GM19025 (cell line): ENCODE results near the gene RNF220.

Experiments used
- ATAC-seq: cut with Tn5 transposase; IDR thresholded peaks from one replicate; pipeline ENCODE4 v1.9.1; 2021; ENCODE audit warnings: mild to moderate bottlenecking, low read depth, moderate library complexity; ENCODE audit not compliant: unreplicated experiment

Gene RNF220

GRCh38 chr1:44631333-44631646 is 226.2 kb downstream of the RNF220 start:
- ATAC-seq = no peak

DNA sequence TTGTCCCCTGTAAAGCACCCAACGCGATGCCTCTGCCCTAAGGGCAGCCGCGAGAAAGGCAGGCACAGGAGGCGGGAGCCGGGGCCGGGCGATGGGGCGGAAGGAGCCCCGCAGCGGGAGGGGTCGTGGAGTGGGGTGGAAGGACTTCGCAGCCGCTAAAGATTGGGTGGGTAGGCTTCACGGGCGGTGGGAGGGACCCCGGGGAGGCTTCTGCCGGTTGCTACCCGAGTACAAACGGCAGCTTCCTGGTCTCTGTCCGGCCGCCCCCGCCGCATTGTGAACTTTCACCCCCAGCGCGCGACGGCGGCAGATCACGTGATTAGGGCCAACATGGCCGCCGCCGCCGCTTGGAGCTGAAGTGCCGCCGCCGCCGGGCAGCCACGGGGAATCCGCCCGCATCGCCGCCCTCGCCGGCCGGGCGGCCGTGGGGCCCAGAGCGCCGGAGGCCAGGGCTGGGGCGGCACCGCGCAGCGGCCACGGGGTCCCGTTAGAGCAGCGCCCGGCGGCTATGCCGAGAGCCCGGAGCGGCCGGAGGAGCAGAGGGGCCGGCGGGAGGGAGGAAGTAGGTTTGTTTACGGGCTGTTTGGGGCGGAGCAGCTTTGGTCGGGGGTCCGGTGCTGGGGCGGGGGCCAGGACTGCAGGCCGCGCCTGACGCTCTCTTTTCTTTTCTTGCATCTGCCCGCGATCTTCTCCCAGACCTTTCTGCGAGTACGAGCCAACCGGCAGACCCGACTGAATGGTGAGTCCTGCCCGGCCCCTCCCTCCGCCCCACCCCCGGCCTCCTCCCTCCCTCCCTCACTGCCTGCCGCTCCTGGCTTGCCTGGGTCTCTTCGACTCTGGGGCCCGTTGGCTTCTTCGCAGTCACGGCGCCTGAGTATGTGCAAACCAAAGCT is 226.8 kb downstream of the RNF220 start:
- peak; percentile 71 for ATAC-seq

DNA sequence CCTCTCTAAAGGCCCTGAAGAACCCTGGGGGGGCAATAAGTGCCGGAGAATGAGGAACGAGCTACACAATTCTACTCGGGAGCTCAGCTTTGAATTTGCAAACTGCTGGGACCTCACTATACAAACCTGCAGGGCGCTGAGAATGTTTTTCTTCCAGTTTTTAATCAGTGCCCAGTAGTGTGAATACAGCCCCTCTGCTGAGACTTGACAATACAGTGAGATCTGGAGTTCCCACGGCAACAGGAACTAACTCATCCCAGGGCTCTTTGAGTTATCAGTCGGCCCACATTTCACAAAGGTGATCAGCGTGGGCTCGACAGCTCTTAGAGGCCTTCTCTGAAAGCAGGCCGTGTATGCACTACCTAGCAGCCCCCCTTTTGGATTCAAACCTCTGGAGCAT is 227.5 kb downstream of the RNF220 start:
- ATAC-seq = no peak

GRCh38 chr1:44634606-44635189 is 229.6 kb downstream of the RNF220 start:
- no peak for ATAC-seq

DNA sequence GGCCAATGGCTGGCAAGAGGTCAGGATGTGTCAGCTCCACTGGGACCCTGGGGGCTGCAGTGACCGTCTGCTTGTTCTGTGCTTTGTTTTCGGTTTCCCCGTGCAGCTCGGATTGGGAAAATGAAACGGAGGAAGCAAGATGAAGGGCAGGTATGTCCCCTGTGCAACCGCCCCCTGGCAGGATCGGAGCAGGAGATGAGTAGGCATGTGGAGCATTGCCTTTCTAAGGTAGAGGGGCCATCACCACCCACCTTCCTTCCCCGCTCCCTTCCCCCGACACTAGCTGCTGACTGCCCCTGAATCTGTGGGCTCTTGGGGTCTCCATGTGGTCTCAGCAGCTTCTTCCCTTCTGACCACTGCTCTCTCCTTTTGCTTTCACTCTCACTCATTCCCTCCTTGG is 230.4 kb downstream of the RNF220 start:
- ATAC-seq = no peak

DNA sequence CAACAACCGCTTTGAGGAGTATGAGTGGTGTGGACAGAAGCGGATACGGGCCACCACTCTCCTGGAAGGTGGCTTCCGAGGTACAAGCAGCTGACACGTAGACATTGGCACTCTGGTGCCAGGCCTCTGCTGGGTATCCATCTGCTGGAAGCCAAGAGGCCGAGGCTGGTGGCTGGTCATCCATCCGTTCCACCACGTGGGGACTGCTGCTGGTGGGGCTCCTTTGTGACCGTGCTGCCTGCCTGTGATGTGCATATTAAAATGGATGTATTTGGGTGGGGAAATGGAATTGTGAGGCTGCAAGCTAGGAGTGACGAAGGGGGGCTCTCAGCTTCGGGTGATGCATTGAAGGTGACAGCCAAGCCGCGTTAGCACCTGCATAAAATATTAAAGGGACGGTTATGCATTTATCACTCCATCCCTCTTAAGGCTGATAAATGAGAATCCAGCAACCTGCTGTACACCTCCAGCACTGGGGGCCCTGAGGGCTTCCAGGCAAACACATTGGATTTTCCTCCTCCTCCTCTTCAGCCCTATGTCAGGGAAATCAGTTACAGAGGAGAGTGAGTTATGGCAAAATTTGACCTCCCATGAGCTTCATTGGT is 231.1 kb downstream of the RNF220 start:
- no peak for ATAC-seq

DNA sequence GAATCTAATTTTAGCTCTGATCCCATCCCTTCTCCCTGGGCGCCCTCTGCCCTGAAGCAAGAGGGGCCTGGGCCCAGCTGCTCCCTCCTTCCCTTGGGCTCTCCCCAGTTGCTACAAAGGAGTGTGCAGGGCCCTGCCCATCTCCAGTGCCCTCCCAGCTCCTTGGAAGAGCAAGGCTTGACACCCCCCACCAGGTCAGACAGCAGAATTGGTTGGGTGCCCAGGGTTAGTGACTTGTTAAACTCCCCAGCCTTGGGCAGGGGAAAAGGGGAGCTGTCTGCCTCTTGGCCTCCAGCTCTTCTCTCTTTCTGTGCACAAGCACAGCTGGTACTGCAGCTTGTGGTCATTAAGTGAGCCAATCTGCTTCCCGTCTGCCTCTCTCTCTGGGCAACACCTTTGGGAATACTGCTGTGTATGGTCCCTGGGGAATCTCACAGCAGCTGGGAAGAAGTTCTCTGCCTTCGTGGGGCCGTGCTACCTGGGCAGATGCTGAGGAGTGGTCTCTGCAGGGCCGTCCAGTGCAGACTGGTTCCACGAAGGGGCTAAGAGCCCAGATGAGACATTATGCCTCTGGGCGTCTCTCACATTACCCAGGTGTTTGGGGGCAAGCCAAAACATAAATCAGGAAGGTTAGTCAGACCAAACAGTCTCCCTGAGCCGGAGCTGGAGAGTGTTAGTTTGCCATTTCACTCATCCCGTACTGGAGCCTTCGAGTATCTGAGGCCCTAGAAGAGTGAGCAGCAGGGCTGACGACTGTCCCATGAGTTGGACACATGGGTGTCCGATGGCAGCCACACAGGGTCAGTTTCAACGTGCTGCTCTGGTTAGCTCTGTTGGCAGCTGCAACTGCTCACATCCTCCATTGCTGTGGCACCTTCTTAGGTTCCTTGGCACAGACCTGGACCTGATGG is 231.9 kb downstream of the RNF220 start:
- no peak for ATAC-seq

DNA sequence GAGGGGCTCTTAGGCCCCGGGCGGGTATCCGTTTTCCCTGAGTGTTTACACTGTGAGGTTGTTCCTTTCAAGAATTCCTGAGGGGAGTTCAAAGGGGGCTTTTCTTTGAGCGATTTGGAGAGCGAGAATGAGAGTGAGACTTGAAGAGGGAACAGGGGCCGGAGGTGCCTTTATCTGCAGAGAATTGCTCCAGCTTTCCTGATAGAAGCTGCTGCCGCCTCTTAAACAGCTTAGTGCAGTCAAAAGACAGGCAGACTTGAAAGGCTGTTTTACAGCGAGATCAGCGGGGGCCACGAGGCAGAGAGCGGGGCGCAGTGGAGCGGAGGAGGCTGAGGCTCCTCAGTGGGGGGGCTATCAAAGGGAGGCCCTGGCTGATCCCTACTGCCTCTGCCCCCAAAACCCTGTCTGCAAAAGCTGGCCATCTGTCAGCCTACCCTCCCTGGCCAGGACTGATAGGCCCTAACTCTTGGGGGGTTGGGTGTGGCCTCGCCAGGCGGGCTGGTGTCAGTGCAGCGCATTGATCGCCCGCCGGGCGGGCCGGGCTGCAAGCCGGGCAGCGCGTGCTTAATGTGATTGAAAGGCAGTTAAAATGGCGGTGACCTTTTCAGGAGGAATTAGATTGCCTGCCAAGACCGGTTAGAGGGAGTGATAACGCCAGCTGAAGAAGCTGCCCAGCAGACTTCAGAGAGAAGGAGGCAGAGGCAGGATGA is 232.8 kb downstream of the RNF220 start:
- ATAC-seq = no peak

- no peak for ATAC-seq
Measured at GRCh38 chr1:44640200-44640853, 235.3 kb downstream of the RNF220 start.

DNA sequence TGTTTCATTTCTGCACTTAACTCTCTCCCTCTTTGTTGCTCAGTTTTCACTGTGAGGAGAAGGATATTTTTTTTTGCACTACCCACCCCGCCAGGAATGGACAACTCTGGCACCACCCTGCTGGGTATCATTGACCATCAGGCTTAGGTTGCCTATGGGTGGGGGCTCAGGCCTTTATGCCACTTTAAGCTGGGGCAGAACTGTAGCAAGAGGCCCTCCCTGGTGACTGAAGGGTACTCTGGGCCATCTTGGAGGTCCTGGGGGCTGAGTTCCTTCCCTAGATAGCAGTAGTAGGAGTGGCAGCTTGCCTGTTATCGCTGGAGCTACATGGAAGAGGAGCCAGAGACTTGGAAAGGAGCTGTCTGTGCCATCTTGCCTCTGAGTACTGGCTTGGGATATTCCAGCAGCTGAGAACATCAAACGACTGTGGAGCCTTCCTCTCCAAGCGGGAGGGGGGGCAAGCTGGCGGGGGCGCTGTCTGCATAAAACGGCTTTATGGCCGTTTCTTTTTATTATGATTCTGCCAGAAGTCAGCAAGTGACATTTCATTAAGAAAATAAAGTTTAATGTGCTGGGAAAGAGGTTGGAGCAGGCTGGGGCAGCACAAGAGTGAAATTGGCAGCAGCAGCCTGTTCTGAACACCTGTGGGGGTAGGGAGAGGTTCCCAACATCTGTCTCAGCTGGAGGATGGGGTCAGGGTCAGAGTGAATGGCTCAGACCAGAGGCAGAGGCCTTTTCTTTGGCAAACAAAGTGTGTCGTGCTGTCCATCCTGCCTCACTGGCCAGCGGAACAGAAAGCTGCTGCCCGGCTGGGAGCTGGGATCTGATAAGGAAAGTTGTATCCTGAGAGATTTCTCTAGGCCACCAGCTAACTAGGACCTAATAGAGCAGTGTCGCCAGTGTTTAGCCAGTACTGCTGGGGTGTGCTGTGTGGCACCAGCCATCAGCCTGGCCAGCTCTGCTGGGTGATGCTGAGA is 236.4 kb downstream of the RNF220 start:
- no peak for ATAC-seq

- ATAC-seq = no peak
Measured at GRCh38 chr1:44642255-44642654, 237.2 kb downstream of the RNF220 start.

DNA sequence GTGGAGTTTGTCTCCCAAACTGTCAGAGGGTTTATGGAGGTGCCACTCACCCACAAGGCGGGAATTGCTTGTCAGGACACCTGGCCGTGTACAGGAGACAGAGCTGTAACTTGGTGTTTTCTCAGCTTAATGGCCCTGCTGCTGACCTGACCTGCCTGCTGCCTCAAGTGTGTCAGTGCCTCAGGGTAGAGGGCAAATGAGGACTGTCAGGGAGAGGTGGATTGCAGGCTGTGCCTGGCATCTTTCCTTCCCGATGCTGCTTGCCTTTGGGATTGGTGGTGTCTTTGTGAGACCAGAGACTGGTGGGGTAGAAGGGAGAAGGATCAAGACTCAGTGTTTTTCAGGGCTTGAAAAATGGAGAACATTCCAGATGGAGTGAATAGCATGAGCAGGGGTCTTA is 237.9 kb downstream of the RNF220 start:
- ATAC-seq = no peak

GRCh38 chr1:44643721-44644334 is 238.8 kb downstream of the RNF220 start:
- no peak for ATAC-seq

DNA sequence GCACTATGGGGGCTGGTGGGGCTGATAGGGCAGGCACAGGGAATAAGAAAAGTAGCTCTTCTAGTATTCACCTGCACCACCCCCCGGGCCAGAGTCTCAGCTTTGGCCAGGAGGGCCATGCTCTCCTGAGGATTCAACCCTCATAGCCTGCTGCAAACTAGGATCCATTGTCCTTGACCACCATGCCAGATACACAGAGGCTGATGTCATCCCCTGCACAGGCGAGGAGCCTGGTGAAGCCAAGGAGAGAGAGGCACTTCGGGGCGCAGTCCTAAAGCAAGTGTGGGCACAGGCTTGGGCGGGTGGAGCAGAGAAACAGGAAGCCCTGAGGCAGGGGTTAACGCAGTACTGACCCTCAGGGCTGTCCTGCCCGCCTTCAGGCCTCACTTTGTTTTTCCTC is 239.8 kb downstream of the RNF220 start:
- ATAC-seq = no peak

DNA sequence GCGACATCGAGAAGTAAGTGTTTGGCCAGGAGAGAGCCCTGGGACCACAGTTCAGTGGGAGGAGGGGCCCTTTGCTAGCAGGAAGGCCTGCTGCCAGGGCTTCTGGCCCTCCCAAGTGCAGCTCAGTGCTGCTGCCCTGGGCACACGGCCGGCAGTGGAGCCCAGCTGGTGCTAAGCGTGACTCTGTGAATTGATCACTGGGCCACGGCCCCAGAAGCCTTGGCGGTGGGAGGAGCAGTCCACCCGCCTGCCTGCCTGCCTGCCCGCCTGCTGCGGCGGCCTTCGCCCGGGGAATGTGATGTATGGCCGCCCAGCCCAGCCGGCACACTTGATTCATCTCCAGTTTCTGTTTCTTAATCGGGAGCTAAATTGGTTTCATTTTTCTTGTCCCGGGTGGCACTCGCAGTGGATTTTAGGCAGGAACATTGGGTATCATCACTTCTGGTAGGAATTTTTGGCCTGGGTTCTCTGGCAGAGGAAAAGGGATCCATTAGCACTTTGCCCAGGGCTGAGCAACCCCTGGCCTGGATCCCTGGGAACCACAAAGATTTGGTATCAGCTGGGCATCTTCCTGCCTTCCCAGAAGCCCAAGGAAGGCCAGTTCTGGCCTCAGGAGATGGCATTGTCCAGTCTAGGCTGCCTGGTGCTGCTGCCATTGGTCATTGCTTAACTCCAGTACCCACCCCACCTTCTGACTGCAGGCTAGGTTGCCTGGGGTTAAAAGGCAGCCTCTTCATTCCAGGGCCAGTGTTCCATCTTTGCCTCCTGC is 240.6 kb downstream of the RNF220 start:
- no peak for ATAC-seq

- ATAC-seq = no peak
Measured at GRCh38 chr1:44646261-44647110, 241.4 kb downstream of the RNF220 start.

DNA sequence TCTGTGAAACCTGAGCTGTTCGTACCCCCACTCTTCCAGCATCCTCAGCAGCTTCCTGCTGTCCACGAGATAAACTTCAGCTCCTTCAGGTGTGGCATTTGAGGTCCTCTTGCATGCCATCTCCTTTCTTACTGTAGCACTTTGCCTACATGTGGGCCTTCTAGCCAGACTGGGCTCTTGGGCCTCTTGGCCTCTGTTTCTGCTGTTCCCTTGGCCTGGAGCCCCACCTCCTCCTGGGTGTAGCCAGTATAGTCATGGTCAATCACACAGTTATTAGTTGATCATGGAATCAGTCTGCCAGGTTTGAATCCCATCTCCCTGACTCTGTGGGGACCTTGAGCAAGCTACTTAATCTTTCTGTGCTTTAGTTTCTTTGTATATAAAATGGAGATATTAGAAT is 242.8 kb downstream of the RNF220 start:
- ATAC-seq = no peak
